ENCODE measurements around the gene DLG2.

DNA sequence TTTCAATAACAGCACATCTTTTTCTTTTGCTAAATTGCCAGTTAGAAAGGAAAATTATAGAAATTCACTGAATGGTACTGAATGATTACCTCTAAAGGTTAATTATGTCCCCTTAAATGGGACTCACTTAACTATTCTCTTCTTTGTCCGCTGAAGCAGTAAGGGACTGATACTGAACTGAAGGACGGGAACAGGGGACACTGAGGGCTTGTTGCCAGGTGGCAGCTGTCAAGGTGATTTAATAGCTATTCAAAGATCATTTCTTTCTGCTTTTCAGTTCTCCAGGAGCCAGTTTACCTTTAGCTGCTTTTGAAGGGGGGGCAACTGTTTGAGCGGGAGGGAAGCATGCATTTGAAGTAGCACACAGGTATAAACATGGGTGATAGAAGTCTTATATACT is 2015.5 kb downstream of the DLG2 start:
- TF ChIP-seq, protein P1, sequence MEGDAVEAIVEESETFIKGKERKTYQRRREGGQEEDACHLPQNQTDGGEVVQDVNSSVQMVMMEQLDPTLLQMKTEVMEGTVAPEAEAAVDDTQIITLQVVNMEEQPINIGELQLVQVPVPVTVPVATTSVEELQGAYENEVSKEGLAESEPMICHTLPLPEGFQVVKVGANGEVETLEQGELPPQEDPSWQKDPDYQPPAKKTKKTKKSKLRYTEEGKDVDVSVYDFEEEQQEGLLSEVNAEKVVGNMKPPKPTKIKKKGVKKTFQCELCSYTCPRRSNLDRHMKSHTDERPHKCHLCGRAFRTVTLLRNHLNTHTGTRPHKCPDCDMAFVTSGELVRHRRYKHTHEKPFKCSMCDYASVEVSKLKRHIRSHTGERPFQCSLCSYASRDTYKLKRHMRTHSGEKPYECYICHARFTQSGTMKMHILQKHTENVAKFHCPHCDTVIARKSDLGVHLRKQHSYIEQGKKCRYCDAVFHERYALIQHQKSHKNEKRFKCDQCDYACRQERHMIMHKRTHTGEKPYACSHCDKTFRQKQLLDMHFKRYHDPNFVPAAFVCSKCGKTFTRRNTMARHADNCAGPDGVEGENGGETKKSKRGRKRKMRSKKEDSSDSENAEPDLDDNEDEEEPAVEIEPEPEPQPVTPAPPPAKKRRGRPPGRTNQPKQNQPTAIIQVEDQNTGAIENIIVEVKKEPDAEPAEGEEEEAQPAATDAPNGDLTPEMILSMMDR (IDR thresholded peaks at IDR 0.05), result no peak
- no peak for TF ChIP-seq POLR2A (IDR thresholded peaks at IDR 0.05)
